ENCODE measurements around the gene FAM204A.

GRCh38 chr10:118314882-118315281 is 27.2 kb downstream of the FAM204A start:
- TF ChIP-seq PAX5 (IDR thresholded peaks at IDR 0.05; ENCODE audit: insufficient read depth, low read length, severe bottlenecking) (no peak), TAF1 (IDR thresholded peaks at IDR 0.05; ENCODE audit: low read depth, low read length) (no peak), POLR2AphosphoS5 (IDR thresholded peaks at IDR 0.05; ENCODE audit: low read depth, low read length) (no peak), POLR2A (IDR thresholded peaks at IDR 0.05; ENCODE audit: low read depth, low read length) (no peak), POU2F2 (IDR thresholded peaks at IDR 0.05; ENCODE audit: low read depth, low read length) (no peak)
